Nephron progenitor cell (in vitro differentiated cells): ENCODE data around the gene SKOR2.

ENCODE experiments used
- DNase-seq: peaks from one replicate; pipeline ENCODE4 v3.0.0; 2021
- H3K27ac Mint-ChIP-seq: 2 replicates; pipeline ENCODE4 v1.8.0; 2021; ENCODE audit warnings: mild to moderate bottlenecking, moderate library complexity, mixed read lengths
- H3K27me3 Mint-ChIP-seq: 2 replicates; pipeline ENCODE4 v1.8.0; 2021; ENCODE audit warnings: mild to moderate bottlenecking, low read depth, mixed read lengths; ENCODE audit not compliant: poor library complexity
- H3K36me3 Mint-ChIP-seq: 2 replicates; pipeline ENCODE4 v1.8.0; 2021; ENCODE audit warnings: low read depth, mixed read lengths
- H3K4me1 Mint-ChIP-seq: 2 replicates; pipeline ENCODE4 v1.8.0; 2021; ENCODE audit warnings: mixed read lengths
- H3K4me3 Mint-ChIP-seq: 2 replicates; pipeline ENCODE4 v1.8.0; 2021; ENCODE audit warnings: mild to moderate bottlenecking, moderate library complexity, mixed read lengths
- H3K9me3 Mint-ChIP-seq: 2 replicates; pipeline ENCODE4 v1.8.0; 2021; ENCODE audit warnings: mild to moderate bottlenecking, moderate library complexity, mixed read lengths
- CTCF ChIP-seq: fragments of 200-600 bp; sonication (generic); IDR thresholded peaks from 2 replicates; pipeline ENCODE4 v1.5.0; 2021; ENCODE audit warnings: antibody characterized with exemption

The SKOR2 gene

GRCh38 chr18:47251289-47252120 lies at the start of gene SKOR2:
TSS of gene SKOR2 (minus strand) at chr18:47251660. CDS start at chr18:47249183, 2,477 bp downstream.
- H3K27me3 Mint-ChIP-seq = peaks cover 91% of the 10 kb centered on the region

GRCh38 chr18:47296462-47296861 lies 45.0 kb upstream of the SKOR2 start:
- no peak for DNase-seq

More at GRCh38 chr18:47251289-47252120, at the start of gene SKOR2:
- H3K27ac Mint-ChIP-seq = no peak within 1 kb of the TSS
- H3K4me3 Mint-ChIP-seq = peak within 1 kb of the TSS; percentile 65
- H3K9me3 Mint-ChIP-seq = peaks cover 7% of the 10 kb centered on the region
- no peaks in the 10 kb centered on the region for H3K36me3 Mint-ChIP-seq
- TF ChIP-seq CTCF = no peak
- peak; percentile 45 for DNase-seq
- no peaks in the 10 kb centered on the region for H3K4me1 Mint-ChIP-seq

GRCh38 chr18:47294801-47295200 lies 43.3 kb upstream of the SKOR2 start:
- no peak for DNase-seq
- Mint-ChIP-seq H3K27ac (no peak overlapping the region), H3K36me3 (no peaks in the 10 kb centered on the region), H3K9me3 (no peaks in the 10 kb centered on the region), H3K4me3 (no peak overlapping the region), H3K27me3 (peaks cover 33% of the 10 kb centered on the region), H3K4me1 (no peaks in the 10 kb centered on the region)
- TF ChIP-seq CTCF = no peak

More at GRCh38 chr18:47296462-47296861, 45.0 kb upstream of the SKOR2 start:
- TF ChIP-seq CTCF = no peak
- H3K27ac Mint-ChIP-seq = no peak overlapping the region
- H3K4me3 Mint-ChIP-seq = no peak overlapping the region
- H3K4me1 Mint-ChIP-seq = no peaks in the 10 kb centered on the region
- peaks cover 32% of the 10 kb centered on the region for H3K27me3 Mint-ChIP-seq
- H3K9me3 Mint-ChIP-seq = peaks cover 5% of the 10 kb centered on the region
- H3K36me3 Mint-ChIP-seq = no peaks in the 10 kb centered on the region

GRCh38 chr18:47288741-47289140 lies 37.3 kb upstream of the SKOR2 start:
- peaks cover 46% of the 10 kb centered on the region for H3K27me3 Mint-ChIP-seq
- H3K27ac Mint-ChIP-seq = no peak overlapping the region
- H3K36me3 Mint-ChIP-seq = no peaks in the 10 kb centered on the region
- no peaks in the 10 kb centered on the region for H3K4me1 Mint-ChIP-seq
- no peaks in the 10 kb centered on the region for H3K9me3 Mint-ChIP-seq
- no peak for DNase-seq
- H3K4me3 Mint-ChIP-seq = no peak overlapping the region
- TF ChIP-seq CTCF = no peak

- H3K36me3 Mint-ChIP-seq = no peaks in the 10 kb centered on the region
- no peak for TF ChIP-seq CTCF
- no peak for DNase-seq
- no peaks in the 10 kb centered on the region for H3K4me1 Mint-ChIP-seq
- no peak overlapping the region for H3K27ac Mint-ChIP-seq
- no peaks in the 10 kb centered on the region for H3K9me3 Mint-ChIP-seq
- no peak overlapping the region for H3K4me3 Mint-ChIP-seq
- H3K27me3 Mint-ChIP-seq = peaks cover 45% of the 10 kb centered on the region
These were observed 36.6 kb upstream of the SKOR2 start for GRCh38 chr18:47287911-47288585.
